GM12878 (cell line): Measurements from ENCODE around the gene BIK. TPM values are rescaled to one million over a fixed set of nuclear protein-coding genes. Genes with fewer than 3 reads are reported as not detected.

Source experiments
- ATAC-seq: fragments of 200-7000 bp; cut with Tn5 transposase; 3 replicates; pipeline ENCODE4 v1.9.1; 2020; ENCODE audit warnings: mild to moderate bottlenecking, moderate library complexity
- BruUV-seq: library from RNA; stranded (reverse); fragments of 400-500 nt; replicated peaks from 2 replicates; lab custom pipeline; 2021; lab: Mats Ljungman, UMichigan
- CTCF ChIA-PET: fragments of 300-600 bp; sonication (Branson Sonifier 250); formaldehyde crosslinking; extraction: SDS; loops from one replicate; lab custom pipeline; 2021; ENCODE audit warnings: inconsistent platforms; lab: Yijun Ruan, JAX
- POLR2A ChIA-PET: fragments of 350-600 bp; formaldehyde crosslinking; extraction: SDS; loops from one replicate; lab custom pipeline; 2021; ENCODE audit warnings: inconsistent platforms; lab: Charles Lee
- RAD21 ChIA-PET: fragments of 300-600 bp; sonication (Branson Sonifier 250); formaldehyde crosslinking; loops from one replicate; lab custom pipeline; 2023; ENCODE audit warnings: antibody characterized with exemption; ENCODE audit not compliant: unreplicated experiment; lab: Charles Lee
- SMC1A ChIA-PET: fragments of 300-600 bp; sonication (Branson Sonifier 250); formaldehyde crosslinking; loops from one replicate; lab custom pipeline; 2023; ENCODE audit not compliant: unreplicated experiment, uncharacterized antibody; lab: Charles Lee
- DNase-seq: peaks from one replicate; pipeline ENCODE4 v3.0.0-alpha.2; 2011; ENCODE audit warnings: low read depth, low spot score
- FAIRE-seq: peaks from 3 replicates; lab custom pipeline; 2011; peaks lifted over from hg19 to GRCh38; lab: Jason Lieb, UNC
- H2AFZ ChIP-seq: 2 replicates; pipeline ENCODE4 v1.6.0; 2011; ENCODE audit warnings: low read depth, low read length, control low read depth; ENCODE audit not compliant: control insufficient read depth
- H3K27ac ChIP-seq: 2 replicates; pipeline ENCODE4 v1.5.1; 2011; ENCODE audit warnings: control low read depth; ENCODE audit not compliant: control insufficient read depth, insufficient read depth
- H3K27me3 ChIP-seq, 2 experiments: replicated peaks in 1 of 2; 2 replicates each; pipeline versions ENCODE4 v1.6.0 to v1.6.1; 2011; ENCODE audit warnings: low read length in 1 of 2; ENCODE audit not compliant: control insufficient read depth in 2 of 2, insufficient read depth in 2 of 2
- H3K36me3 ChIP-seq, 2 experiments: 2 replicates each; pipeline ENCODE4 v1.5.1; 2011; ENCODE audit warnings: low read length in 1 of 2; ENCODE audit not compliant: control insufficient read depth in 2 of 2, insufficient read depth in 2 of 2
- H3K4me1 ChIP-seq: 2 replicates; pipeline ENCODE4 v1.6.1; 2011; ENCODE audit warnings: mild to moderate bottlenecking, low read length, moderate library complexity, mixed read lengths; ENCODE audit not compliant: control insufficient read depth, insufficient read depth
- H3K4me2 ChIP-seq: 2 replicates; pipeline ENCODE4 v1.6.0; 2011; ENCODE audit warnings: control low read depth; ENCODE audit not compliant: control insufficient read depth, insufficient read depth
- H3K4me3 ChIP-seq: fragments of 200-600 bp; sonication (generic); 2 replicates; pipeline ENCODE4 v1.5.1; 2016
- H3K79me2 ChIP-seq: 2 replicates; pipeline ENCODE4 v1.6.0; 2011; ENCODE audit warnings: low read length; ENCODE audit not compliant: control insufficient read depth, insufficient read depth
- H3K9ac ChIP-seq: 2 replicates; pipeline ENCODE4 v1.8.0; 2011; ENCODE audit warnings: low read length, control low read depth, mixed read lengths; ENCODE audit not compliant: control insufficient read depth, insufficient read depth
- H3K9me3 ChIP-seq: replicated peaks from 3 replicates; pipeline ENCODE4 v1.5.1; 2011; ENCODE audit warnings: mild to moderate bottlenecking, low read length; ENCODE audit not compliant: control insufficient read depth, insufficient read depth
- H4K20me1 ChIP-seq: 2 replicates; pipeline ENCODE4 v1.6.0; 2011; ENCODE audit not compliant: control insufficient read depth, insufficient read depth
- E4F1 ChIP-seq: fragments of 450-650 bp; IDR thresholded peaks from 2 replicates; pipeline ENCODE4 v1.6.1; 2018; ENCODE audit warnings: borderline replicate concordance, mild to moderate bottlenecking; ENCODE audit not compliant: partially characterized antibody
- IKZF1 ChIP-seq: fragments of 450-650 bp; conservative IDR thresholded peaks from 2 replicates; pipeline ENCODE4 v1.6.1; 2017; ENCODE audit warnings: antibody characterized with exemption, mild to moderate bottlenecking
- WGBS: methylation state at CpG from one replicate; pipeline ENCODE4 v1.1.6; 2016; ENCODE audit warnings: low lambda C conversion rate; ENCODE audit not compliant: insufficient replicate concordance, insufficient coverage; ENCODE audit errors: missing lambda C conversion rate; 5-methylcytosine and 5-hydroxymethylcytosine counted together
- in situ Hi-C: fragments of 300-500 bp; cut with MboI; formaldehyde crosslinking; loops from 9 replicates; pipeline ENCODE4 v1.14.3; 2018; ENCODE audit warnings: mixed read lengths
- intact Hi-C: fragments of 100-400 bp; cut with micrococcal nuclease; formaldehyde crosslinking; loops from one replicate; pipeline ENCODE4 v1.14.2; 2022; ENCODE audit not compliant: unreplicated experiment
- polyA plus RNA-seq, 11 experiments: library from polyadenylated mRNA; depleted of rRNA in 4 of 11; unstranded in 6 of 11; stranded (reverse) in 5 of 11; fragments of >200 nt; fragmentation: Nextera tagmentation in 4 of 11; fragmentation: Illumina TruSeq in 1 of 11; extraction: Ambion mirVana in 4 of 11; extraction: Trizol in 1 of 11; gene quantifications; 1 replicate in 1 of 11; 2 replicates in 10 of 11; pipeline versions ENCODE4 v1.2.1 to v1.2.3, GENCODE V29; 2011 to 2016; ENCODE audit warnings: inconsistent platforms in 2 of 11, missing spikeins in 2 of 11, low read depth in 1 of 11
- total RNA-seq, 4 experiments: library from RNA; depleted of rRNA in 3 of 4; stranded (reverse); fragments of >200 nt in 3 of 4; fragmentation: Illumina TruSeq in 1 of 4; extraction: Trizol in 1 of 4; gene quantifications; 2 replicates each; pipeline versions ENCODE4 v1.2.1 to v1.2.3, GENCODE V29; 2013 to 2021
- TF ChIP-seq, protein P1 (sequence below): IDR thresholded peaks from 2 replicates; pipeline ENCODE4 v1.6.1; 2011; ENCODE audit warnings: low read depth, mild to moderate bottlenecking, low read length, moderate library complexity, borderline replicate concordance; ENCODE audit errors: extremely low read depth
- TF ChIP-seq, protein P2 (sequence below): IDR thresholded peaks from 2 replicates; pipeline ENCODE4 v1.6.1; 2012; ENCODE audit warnings: low read length, inconsistent platforms

Gene BIK
- total and polyA plus RNA-seq, 10 of the 15 experiments (the other 5 are each of a cell fraction or from before 2014, with no cell fraction given): 0.33 to 9.8 (median 3.9) TPM

DNA sequence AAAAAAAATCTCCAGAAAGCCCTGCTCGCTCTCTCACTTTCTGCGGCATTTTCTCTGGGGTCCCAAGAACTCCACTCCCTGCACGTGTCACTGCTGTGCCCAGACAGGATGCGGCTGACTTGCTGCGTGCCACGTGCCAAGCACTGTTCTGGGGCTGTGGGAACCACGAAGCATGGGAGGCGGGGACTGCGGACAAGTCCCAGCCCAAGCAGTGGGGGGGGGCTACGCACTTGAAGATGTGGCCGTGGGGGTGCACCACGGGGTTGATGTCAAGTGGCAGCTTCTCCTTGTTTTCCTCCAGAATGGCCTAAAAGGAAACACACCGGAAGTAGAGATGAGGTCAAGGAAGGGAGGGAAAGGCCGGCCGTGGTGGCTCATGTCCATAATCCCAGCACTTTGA is 65.5 kb downstream of the BIK start:
- intact Hi-C loops: no loop called here
- ChIA-PET SMC1A (no interaction called here), POLR2A (no interaction called here), CTCF (no interaction called here), RAD21 (no interaction called here)
- Histone ChIP-seq H2AFZ (no peak overlapping the region), H3K36me3 (peaks cover 8 to 18% of the 10 kb centered on the region in 2 experiments; a peak in 3 of 4 replicates), H3K27ac (no peak overlapping the region), H3K9me3 (no peaks in the 10 kb centered on the region), H3K27me3 (no peaks in the 10 kb centered on the region), H3K4me3 (no peak overlapping the region), H4K20me1 (no peaks in the 10 kb centered on the region), H3K4me2 (no peak overlapping the region), H3K79me2 (no peaks in the 10 kb centered on the region), H3K9ac (no peak overlapping the region), H3K4me1 (no peaks in the 10 kb centered on the region)
- ATAC-seq: no peak
- no peak for FAIRE-seq
- in situ Hi-C loops: no loop called here
- 90% methylated on average over 15 of the region's 15 CpGs for WGBS
- DNase-seq: no peak
- no TSS peak for BruUV-seq
- TF ChIP-seq IKZF1 (no peak), E4F1 (no peak)
- TF ChIP-seq, protein P1, sequence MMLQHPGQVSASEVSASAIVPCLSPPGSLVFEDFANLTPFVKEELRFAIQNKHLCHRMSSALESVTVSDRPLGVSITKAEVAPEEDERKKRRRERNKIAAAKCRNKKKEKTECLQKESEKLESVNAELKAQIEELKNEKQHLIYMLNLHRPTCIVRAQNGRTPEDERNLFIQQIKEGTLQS: no peak
- TF ChIP-seq, protein P2, sequence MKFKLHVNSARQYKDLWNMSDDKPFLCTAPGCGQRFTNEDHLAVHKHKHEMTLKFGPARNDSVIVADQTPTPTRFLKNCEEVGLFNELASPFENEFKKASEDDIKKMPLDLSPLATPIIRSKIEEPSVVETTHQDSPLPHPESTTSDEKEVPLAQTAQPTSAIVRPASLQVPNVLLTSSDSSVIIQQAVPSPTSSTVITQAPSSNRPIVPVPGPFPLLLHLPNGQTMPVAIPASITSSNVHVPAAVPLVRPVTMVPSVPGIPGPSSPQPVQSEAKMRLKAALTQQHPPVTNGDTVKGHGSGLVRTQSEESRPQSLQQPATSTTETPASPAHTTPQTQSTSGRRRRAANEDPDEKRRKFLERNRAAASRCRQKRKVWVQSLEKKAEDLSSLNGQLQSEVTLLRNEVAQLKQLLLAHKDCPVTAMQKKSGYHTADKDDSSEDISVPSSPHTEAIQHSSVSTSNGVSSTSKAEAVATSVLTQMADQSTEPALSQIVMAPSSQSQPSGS: no peak
